ENCODE data around the gene UNC5C.

Gene UNC5C

DNA sequence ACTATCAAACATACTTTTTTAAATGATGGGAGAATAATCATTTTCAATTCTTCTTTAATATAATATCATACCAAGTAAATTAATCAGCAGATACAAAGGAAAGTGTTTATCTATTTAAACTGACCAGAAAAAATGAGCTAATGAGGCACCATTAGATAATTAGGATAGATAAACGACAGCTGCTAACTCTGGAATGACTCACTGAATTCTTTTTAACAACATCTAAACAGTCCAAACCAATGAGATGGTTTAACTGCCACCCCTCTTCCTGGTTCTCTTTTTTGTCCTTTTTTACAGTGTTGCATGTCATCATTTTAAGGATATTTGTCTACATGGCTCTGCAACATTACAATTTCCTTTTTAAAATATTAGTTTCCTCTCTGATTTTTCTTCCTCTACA lies 41.6 kb downstream of the UNC5C start:
- Histone ChIP-seq H3K18ac (ENCODE audit: low read length) (no peak overlapping the region), H3K56ac (ENCODE audit: low read length) (no peak overlapping the region), H3K79me2 (ENCODE audit: control insufficient read depth, insufficient read depth, low read length) (no peaks in the 10 kb centered on the region), H3K79me1 (ENCODE audit: low read length) (no peaks in the 10 kb centered on the region), H4K5ac (ENCODE audit: low read length) (no peak overlapping the region), H3K23ac (ENCODE audit: low read length) (no peak overlapping the region), H2BK5ac (ENCODE audit: low read length) (no peak overlapping the region), H3K9ac (ENCODE audit: low read length) (no peak overlapping the region), H3K27me3 (ENCODE audit: insufficient read depth, low read length, poor library complexity) (no peaks in the 10 kb centered on the region), H4K8ac (ENCODE audit: low read depth, low read length) (no peak overlapping the region), H2BK120ac (ENCODE audit: low read depth, low read length) (no peak overlapping the region), H2AK5ac (ENCODE audit: low read length) (no peak overlapping the region), H3K4me3 (ENCODE audit: low read length) (no peak overlapping the region), H3K27ac (ENCODE audit: low read depth, low read length) (no peak overlapping the region), H3K4me1 (ENCODE audit: control insufficient read depth, low read depth, low read length) (peaks cover 2% of the 10 kb centered on the region), H3K4ac (ENCODE audit: low read depth, low read length) (no peak overlapping the region), H2BK15ac (replicated peaks; ENCODE audit: low read depth) (no peak overlapping the region), H3K36me3 (ENCODE audit: control insufficient read depth, insufficient read depth, low read length) (no peaks in the 10 kb centered on the region), H3K4me2 (ENCODE audit: low read length) (no peak overlapping the region)
- WGBS (ENCODE audit: extremely low coverage, insufficient coverage, low lambda C conversion rate): no CpG with 5 or more reads among the region's 1 CpG
- peak; percentile 57 for DNase-seq

DNA sequence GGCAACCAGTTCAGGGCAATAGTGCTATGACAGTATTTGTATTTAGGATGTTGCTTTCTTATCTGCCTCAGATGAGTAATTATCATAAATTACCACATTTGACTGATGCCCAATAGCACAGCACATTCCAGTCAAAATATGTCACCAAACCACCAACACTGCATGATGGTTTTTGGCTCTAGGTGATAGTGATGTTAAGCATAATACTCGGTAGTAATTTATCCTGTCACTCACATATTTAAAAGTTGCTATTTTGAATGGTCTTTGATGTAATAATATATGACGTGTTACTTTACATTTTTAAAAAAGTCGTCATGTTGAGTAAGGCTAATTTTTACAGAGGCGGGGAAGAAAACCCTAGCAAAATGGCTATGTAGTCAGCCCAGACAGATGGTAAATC lies 42.5 kb downstream of the UNC5C start:
- Histone ChIP-seq H3K27ac (ENCODE audit: low read depth, low read length) (no peak overlapping the region), H3K4me1 (ENCODE audit: control insufficient read depth, low read depth, low read length) (peaks cover 2% of the 10 kb centered on the region), H3K4ac (ENCODE audit: low read depth, low read length) (no peak overlapping the region), H2AK5ac (ENCODE audit: low read length) (no peak overlapping the region), H3K56ac (ENCODE audit: low read length) (no peak overlapping the region), H2BK120ac (ENCODE audit: low read depth, low read length) (no peak overlapping the region), H3K9ac (ENCODE audit: low read length) (no peak overlapping the region), H2BK15ac (replicated peaks; ENCODE audit: low read depth) (no peak overlapping the region), H3K79me2 (ENCODE audit: control insufficient read depth, insufficient read depth, low read length) (no peaks in the 10 kb centered on the region), H3K4me3 (ENCODE audit: low read length) (no peak overlapping the region), H3K18ac (ENCODE audit: low read length) (no peak overlapping the region), H3K27me3 (ENCODE audit: insufficient read depth, low read length, poor library complexity) (no peaks in the 10 kb centered on the region), H3K79me1 (ENCODE audit: low read length) (no peaks in the 10 kb centered on the region), H3K36me3 (ENCODE audit: control insufficient read depth, insufficient read depth, low read length) (no peaks in the 10 kb centered on the region), H3K4me2 (ENCODE audit: low read length) (no peak overlapping the region), H2BK5ac (ENCODE audit: low read length) (no peak overlapping the region), H3K23ac (ENCODE audit: low read length) (no peak overlapping the region), H4K5ac (ENCODE audit: low read length) (no peak overlapping the region), H4K8ac (ENCODE audit: low read depth, low read length) (no peak overlapping the region)
- WGBS (ENCODE audit: extremely low coverage, insufficient coverage, low lambda C conversion rate): no CpG with 5 or more reads among the region's 4 CpGs
- peak; percentile 80 for DNase-seq

DNA sequence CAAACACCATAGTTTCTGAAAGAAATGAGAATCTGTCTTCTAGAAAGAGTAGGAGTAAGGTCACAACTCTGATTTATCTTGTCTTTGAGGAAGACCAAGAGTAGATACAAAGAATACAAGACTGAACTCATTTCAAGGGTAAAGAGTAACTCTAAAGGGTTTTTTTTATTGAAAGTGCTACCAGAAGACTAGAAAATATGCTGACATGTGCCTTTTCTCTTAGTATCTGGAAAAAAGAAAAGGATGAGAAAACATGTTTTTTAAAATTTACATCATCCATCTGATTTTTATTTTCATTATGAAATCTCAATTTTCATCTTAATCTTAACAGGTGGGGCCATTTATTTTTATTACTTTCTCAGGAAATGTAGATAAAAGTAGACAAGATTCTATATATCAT lies 43.0 kb downstream of the UNC5C start:
- Histone ChIP-seq H3K27ac (ENCODE audit: low read depth, low read length) (no peak overlapping the region), H4K8ac (ENCODE audit: low read depth, low read length) (no peak overlapping the region), H2AK5ac (ENCODE audit: low read length) (no peak overlapping the region), H3K4me3 (ENCODE audit: low read length) (no peak overlapping the region), H3K79me2 (ENCODE audit: control insufficient read depth, insufficient read depth, low read length) (no peaks in the 10 kb centered on the region), H3K4ac (ENCODE audit: low read depth, low read length) (no peak overlapping the region), H3K9ac (ENCODE audit: low read length) (no peak overlapping the region), H3K56ac (ENCODE audit: low read length) (no peak overlapping the region), H3K36me3 (ENCODE audit: control insufficient read depth, insufficient read depth, low read length) (no peaks in the 10 kb centered on the region), H4K5ac (ENCODE audit: low read length) (no peak overlapping the region), H3K27me3 (ENCODE audit: insufficient read depth, low read length, poor library complexity) (no peaks in the 10 kb centered on the region), H2BK120ac (ENCODE audit: low read depth, low read length) (no peak overlapping the region), H3K23ac (ENCODE audit: low read length) (no peak overlapping the region), H3K4me1 (ENCODE audit: control insufficient read depth, low read depth, low read length) (peaks cover 2% of the 10 kb centered on the region), H3K4me2 (ENCODE audit: low read length) (no peak overlapping the region), H2BK5ac (ENCODE audit: low read length) (no peak overlapping the region), H2BK15ac (replicated peaks; ENCODE audit: low read depth) (no peak overlapping the region), H3K18ac (ENCODE audit: low read length) (no peak overlapping the region), H3K79me1 (ENCODE audit: low read length) (no peaks in the 10 kb centered on the region)
- DNase-seq: no peak

DNA sequence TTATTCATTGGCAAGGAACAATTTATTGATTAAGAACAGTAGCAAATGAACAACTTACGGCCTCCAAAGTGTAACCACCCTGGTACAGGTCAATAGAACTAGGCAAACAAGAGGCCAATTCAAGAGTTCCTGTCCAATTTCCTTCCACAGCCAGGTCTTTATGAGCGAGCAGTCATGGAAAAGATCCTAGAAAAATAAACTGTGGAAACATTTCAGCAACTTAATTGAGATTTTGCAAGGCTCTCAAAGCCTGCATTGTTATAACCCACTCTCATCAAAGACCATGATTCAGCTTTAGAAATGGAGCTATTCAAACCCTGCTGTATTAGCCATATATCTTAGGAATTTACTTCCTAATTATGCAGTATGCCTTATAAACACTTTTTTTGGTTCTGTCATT lies 43.6 kb downstream of the UNC5C start:
- Histone ChIP-seq H3K4ac (ENCODE audit: low read depth, low read length) (no peak overlapping the region), H3K18ac (ENCODE audit: low read length) (no peak overlapping the region), H2AK5ac (ENCODE audit: low read length) (no peak overlapping the region), H3K27ac (ENCODE audit: low read depth, low read length) (no peak overlapping the region), H3K4me3 (ENCODE audit: low read length) (no peak overlapping the region), H2BK120ac (ENCODE audit: low read depth, low read length) (no peak overlapping the region), H3K23ac (ENCODE audit: low read length) (no peak overlapping the region), H4K8ac (ENCODE audit: low read depth, low read length) (no peak overlapping the region), H2BK5ac (ENCODE audit: low read length) (no peak overlapping the region), H3K4me1 (ENCODE audit: control insufficient read depth, low read depth, low read length) (peaks cover 2% of the 10 kb centered on the region), H3K79me2 (ENCODE audit: control insufficient read depth, insufficient read depth, low read length) (no peaks in the 10 kb centered on the region), H3K9ac (ENCODE audit: low read length) (no peak overlapping the region), H3K4me2 (ENCODE audit: low read length) (no peak overlapping the region), H3K56ac (ENCODE audit: low read length) (no peak overlapping the region), H4K5ac (ENCODE audit: low read length) (no peak overlapping the region), H3K27me3 (ENCODE audit: insufficient read depth, low read length, poor library complexity) (no peaks in the 10 kb centered on the region), H3K79me1 (ENCODE audit: low read length) (no peaks in the 10 kb centered on the region), H2BK15ac (replicated peaks; ENCODE audit: low read depth) (no peak overlapping the region), H3K36me3 (ENCODE audit: control insufficient read depth, insufficient read depth, low read length) (no peaks in the 10 kb centered on the region)
- no CpG with 5 or more reads among the region's 2 CpGs for WGBS (ENCODE audit: extremely low coverage, insufficient coverage, low lambda C conversion rate)
- peak; percentile 18 for DNase-seq

DNA sequence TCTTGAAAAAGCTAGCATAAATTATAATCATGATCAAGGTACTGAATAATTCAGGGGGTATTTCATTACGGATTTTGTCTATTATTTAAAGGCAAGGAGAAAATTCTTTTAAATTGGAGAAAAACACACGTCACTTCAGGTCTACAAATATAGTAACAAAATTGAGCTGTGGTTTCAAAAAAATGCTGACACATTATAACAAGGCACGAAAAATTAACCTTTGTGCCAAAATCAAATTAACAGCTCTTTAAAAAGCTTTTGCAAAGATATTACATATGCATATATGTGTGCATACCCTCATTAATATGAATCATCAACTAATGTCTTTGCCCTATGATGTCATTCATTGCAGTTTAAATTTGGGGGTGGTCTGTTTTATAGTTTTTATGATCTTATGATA lies 44.3 kb downstream of the UNC5C start:
- no peak overlapping the region for H3K4me2 ChIP-seq (ENCODE audit: low read length)
- no peak overlapping the region for H3K18ac ChIP-seq (ENCODE audit: low read length)
- no peaks in the 10 kb centered on the region for H3K27me3 ChIP-seq (ENCODE audit: insufficient read depth, low read length, poor library complexity)
- H3K27ac ChIP-seq (ENCODE audit: low read depth, low read length): no peak overlapping the region
- no CpG with 5 or more reads among the region's 3 CpGs for WGBS (ENCODE audit: extremely low coverage, insufficient coverage, low lambda C conversion rate)
- H3K4me1 ChIP-seq (ENCODE audit: control insufficient read depth, low read depth, low read length): peaks cover 2% of the 10 kb centered on the region
- no peak overlapping the region for H2AK5ac ChIP-seq (ENCODE audit: low read length)
- H3K56ac ChIP-seq (ENCODE audit: low read length): no peak overlapping the region
- no peak overlapping the region for H3K4me3 ChIP-seq (ENCODE audit: low read length)
- no peak overlapping the region for H4K8ac ChIP-seq (ENCODE audit: low read depth, low read length)
- H3K36me3 ChIP-seq (ENCODE audit: control insufficient read depth, insufficient read depth, low read length): no peaks in the 10 kb centered on the region
- H2BK120ac ChIP-seq (ENCODE audit: low read depth, low read length): no peak overlapping the region
- no peak overlapping the region for H2BK15ac ChIP-seq (replicated peaks; ENCODE audit: low read depth)
- H3K4ac ChIP-seq (ENCODE audit: low read depth, low read length): no peak overlapping the region
- no peaks in the 10 kb centered on the region for H3K79me2 ChIP-seq (ENCODE audit: control insufficient read depth, insufficient read depth, low read length)
- H3K79me1 ChIP-seq (ENCODE audit: low read length): no peaks in the 10 kb centered on the region
- H3K9ac ChIP-seq (ENCODE audit: low read length): no peak overlapping the region
- H4K5ac ChIP-seq (ENCODE audit: low read length): no peak overlapping the region
- H2BK5ac ChIP-seq (ENCODE audit: low read length): no peak overlapping the region
- H3K23ac ChIP-seq (ENCODE audit: low read length): no peak overlapping the region
- no peak for DNase-seq

DNA sequence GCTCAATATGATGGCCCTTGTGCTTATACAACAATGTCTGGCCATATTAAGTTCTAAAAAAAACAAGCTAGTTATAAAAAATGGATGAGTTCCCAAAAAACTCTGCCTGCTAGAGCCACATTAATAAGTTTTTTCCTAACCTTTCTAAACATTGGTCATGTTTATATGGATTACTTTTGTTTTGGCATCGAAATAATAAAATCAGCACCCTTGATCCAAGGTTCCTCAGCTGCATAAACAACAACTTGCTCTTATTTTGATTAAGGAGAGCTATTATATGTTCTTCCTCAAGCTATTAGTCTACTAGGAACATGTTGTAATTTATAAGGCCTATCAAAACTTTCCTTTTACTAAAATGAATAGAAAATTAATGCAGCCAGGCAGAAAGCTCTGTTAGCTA lies 48.4 kb downstream of the UNC5C start:
- Histone ChIP-seq H4K5ac (ENCODE audit: low read length) (no peak overlapping the region), H3K23ac (ENCODE audit: low read length) (no peak overlapping the region), H4K8ac (ENCODE audit: low read depth, low read length) (no peak overlapping the region), H3K4me3 (ENCODE audit: low read length) (no peak overlapping the region), H2AK5ac (ENCODE audit: low read length) (no peak overlapping the region), H3K79me1 (ENCODE audit: low read length) (no peaks in the 10 kb centered on the region), H3K79me2 (ENCODE audit: control insufficient read depth, insufficient read depth, low read length) (no peaks in the 10 kb centered on the region), H2BK15ac (replicated peaks; ENCODE audit: low read depth) (no peak overlapping the region), H3K4me1 (ENCODE audit: control insufficient read depth, low read depth, low read length) (no peaks in the 10 kb centered on the region), H3K27me3 (ENCODE audit: insufficient read depth, low read length, poor library complexity) (no peaks in the 10 kb centered on the region), H3K27ac (ENCODE audit: low read depth, low read length) (no peak overlapping the region), H2BK120ac (ENCODE audit: low read depth, low read length) (no peak overlapping the region), H3K36me3 (ENCODE audit: control insufficient read depth, insufficient read depth, low read length) (no peaks in the 10 kb centered on the region), H3K9ac (ENCODE audit: low read length) (no peak overlapping the region), H2BK5ac (ENCODE audit: low read length) (no peak overlapping the region), H3K4me2 (ENCODE audit: low read length) (no peak overlapping the region), H3K56ac (ENCODE audit: low read length) (no peak overlapping the region), H3K4ac (ENCODE audit: low read depth, low read length) (no peak overlapping the region), H3K18ac (ENCODE audit: low read length) (no peak overlapping the region)
- no peak for DNase-seq
- WGBS (ENCODE audit: extremely low coverage, insufficient coverage, low lambda C conversion rate): no CpG with 5 or more reads among the region's 1 CpG

All from mesendoderm (in vitro differentiated cells).